HG02938 (cell line): ENCODE results near the gene CSK.
"Not testable (repeated sequence)": the region's sequence is repeated elsewhere in the genome, so short reads cannot be mapped to it uniquely, and the experiment has no call there.

Source experiments
- ATAC-seq: cut with Tn5 transposase; IDR thresholded peaks from one replicate; pipeline ENCODE4 v1.9.1; 2021; ENCODE audit warnings: mild to moderate bottlenecking, moderate library complexity; ENCODE audit not compliant: unreplicated experiment

Gene CSK

GRCh38 chr15:74770211-74770903 is 11.5 kb upstream of the CSK start:
- ATAC-seq = no peak

DNA sequence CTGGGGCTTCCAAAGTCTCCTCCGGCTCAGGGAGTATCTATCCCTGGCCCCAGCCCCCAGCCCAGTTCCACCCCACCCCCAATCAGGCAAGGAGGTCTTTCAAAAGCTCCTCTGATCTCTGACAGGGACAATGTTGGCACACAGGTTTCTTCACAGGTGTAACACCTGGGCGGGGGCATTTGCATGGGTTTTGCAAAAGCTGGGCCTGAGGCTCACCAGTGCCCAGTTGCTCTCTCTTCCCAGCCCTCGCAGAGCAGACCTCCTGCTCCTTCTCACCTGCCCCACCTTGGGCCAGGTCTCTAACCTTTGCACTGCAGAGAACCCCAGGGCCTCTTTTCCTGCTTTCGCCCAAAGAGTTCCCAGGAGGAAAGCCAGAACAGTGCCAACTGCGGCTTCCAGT is 8.6 kb upstream of the CSK start:
- no peak for ATAC-seq

- no peak for ATAC-seq
Observed at GRCh38 chr15:74773731-74774252, 8.1 kb upstream of the CSK start.

GRCh38 chr15:74775132-74775562 is 6.7 kb upstream of the CSK start:
- ATAC-seq = no peak

- no peak for ATAC-seq
Observed at GRCh38 chr15:74775894-74776293, 6.0 kb upstream of the CSK start.

GRCh38 chr15:74776821-74777768 is 4.8 kb upstream of the CSK start:
- ATAC-seq = no peak

DNA sequence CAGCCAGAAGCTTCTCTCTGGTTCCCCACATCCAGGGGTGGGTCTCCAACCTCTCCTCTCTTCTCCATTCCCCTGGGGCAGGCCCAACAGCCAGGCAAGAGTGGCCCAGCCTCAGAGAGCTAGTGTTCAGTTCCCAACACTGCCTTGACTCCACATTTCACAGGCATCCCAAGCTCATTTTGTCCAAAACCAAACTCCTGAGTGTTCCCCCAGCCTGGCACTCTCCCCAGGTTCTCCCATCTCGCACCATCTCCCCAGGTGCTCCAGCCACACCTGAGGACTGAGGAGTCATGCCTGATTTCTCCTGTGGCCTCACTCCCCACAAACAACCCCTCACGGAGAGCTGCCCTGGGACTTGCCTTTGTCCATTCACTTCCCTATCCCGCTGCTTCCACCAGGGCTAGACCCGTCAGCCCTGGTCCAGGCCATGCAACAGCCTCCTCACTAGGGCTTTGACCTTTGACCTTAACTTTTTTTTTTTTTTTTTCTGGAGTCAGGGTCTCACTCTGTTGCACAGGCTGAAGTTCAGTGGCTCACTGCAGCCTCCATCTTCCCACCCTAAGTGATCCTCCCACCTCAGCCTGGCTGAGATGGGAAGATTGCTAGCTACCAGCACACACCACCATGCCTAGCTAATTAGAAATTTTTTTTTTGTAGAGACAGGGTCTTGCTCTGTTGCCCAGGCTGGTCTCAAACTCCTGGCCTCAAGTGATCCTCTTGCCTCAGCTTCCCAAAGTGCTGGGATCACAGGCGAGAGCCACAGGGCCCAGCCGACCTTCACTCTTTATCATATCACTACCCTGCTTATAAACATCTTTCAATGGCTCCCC is 3.9 kb upstream of the CSK start:
- ATAC-seq = no peak

DNA sequence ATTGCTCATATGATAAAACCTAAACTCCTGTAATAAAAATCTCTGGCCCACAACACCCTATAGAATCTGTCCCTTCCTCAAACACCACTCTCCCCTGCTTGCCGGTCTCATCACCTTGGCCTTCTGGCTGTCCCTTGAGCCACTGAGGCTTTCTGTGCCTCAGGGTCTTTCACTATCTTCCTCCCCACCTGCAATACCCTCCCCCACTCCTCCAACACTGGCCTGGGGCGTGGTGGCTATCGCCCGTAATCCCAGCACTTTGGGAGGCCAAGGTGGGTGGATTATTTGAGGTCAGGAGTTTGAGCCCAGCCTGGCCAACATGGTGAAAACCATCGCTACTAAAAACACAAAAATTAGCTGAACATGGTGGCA is 3.3 kb upstream of the CSK start:
- ATAC-seq = no peak

DNA sequence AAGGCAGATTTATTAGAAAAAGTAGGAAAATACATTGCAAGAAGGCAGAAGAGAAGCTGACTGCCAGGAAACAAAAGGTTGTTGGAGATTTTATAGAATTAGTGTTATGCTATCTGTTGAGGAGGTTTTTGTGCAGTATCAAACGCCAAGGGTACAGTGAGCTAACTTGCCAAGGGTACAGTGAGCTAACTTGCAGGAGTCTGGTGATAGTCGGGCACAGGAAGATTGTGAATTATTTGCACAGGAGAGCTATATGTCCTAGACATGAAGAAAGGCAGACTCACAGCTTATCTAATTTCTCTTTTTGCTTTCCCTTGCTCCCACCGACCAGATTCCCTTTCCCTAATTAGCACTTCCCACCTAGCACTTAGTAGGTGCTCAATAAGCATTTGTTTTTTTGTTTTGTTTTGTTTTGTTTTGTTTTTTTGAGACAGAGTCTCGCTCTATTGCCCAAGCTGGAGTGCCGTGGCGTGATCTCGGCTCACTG is 2.7 kb upstream of the CSK start:
- no peak for ATAC-seq

DNA sequence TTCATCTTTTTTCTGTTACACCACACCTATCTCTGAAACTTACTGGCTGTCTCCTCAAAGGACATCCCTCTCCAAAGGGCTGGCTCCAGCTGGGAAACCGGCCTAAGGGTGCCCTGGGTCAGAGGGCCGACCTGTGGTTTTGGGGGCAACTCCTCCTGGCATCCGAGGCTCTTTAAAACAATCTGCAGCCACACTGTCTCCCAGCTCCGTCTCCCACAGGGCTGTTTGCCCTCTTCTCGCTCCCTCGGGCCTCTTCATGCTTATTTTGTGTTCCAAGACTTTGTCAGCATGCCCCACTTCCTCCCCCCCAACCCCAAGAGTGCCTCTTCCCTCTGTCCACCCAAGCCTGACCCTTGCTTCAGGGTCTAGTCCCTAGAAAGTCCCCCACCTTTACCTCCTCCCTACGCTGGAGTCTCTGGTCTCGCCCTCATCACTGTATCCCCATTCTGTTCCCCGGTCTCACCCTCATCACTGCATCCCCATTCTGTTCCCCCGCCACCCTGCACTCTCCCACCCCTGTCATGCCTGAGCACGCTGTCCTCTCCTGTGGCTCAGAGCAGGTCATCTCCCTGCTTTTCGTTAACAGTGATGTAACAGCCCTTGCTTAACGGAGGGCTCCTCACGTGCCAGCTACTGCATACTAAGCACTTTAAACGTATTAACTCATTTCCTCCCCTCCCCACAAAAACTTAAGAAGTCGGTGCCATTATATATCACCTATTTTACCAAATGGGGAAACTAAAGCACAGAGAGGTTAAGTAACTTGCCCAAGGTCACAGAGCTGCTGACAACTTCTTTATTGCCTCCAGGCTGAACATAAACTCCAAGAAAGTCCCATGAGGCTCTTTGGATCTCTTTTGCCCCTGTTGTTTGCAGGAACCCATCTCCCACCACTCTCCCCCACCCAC is 1.1 kb upstream of the CSK start:
- ATAC-seq = no peak

GRCh38 chr15:74782259-74783071 is 585 bp downstream of the CSK start:
- no peak for ATAC-seq

- no peak for ATAC-seq
Observed at GRCh38 chr15:74783072-74783807, 1.4 kb downstream of the CSK start.

- ATAC-seq = no peak
Observed at GRCh38 chr15:74783808-74784175, 1.9 kb downstream of the CSK start.

- ATAC-seq = no peak
Observed at GRCh38 chr15:74784426-74785193, 2.7 kb downstream of the CSK start.

DNA sequence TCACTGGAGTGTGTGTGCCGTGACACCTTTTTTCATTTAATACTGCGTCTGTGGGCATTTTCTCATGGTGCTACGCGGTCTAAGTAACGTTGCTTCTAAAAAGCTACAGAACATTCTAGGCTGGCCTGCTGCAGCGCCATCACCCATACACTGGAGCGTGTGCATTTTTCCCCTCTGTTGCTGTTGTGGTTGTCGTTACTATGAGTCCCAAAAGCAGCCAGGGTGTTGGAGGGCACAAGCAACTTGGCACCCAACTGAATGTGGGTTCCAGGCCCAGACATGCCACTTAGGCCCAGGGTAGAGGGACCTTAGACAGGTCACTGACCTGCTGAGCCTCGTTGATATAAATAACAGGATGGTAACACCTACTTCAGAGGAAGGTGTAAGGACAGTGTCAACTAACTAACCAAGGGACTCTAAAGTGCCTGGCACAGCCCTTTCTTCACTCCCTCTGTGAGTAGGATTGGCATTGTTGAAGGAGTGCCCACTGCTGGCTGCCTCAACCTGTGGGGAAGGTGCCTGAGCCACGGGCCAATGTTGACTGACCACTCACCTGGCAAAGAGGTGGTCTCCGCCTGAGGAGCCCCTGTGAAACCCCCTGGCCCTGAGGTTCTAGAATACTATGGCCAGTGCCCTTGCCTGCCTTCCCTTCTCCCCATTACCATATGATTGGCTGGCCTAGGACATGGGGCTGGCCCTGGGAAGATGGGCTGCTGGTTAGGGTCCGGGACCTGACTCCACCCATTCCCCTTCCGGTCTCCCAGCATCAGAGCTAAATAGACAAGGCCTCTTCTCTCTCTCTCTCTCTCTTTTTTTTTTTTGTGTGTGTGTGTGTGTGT is 3.5 kb downstream of the CSK start:
- ATAC-seq = no peak

- ATAC-seq = not testable (repeated sequence)
Observed at GRCh38 chr15:74786081-74786480, 4.2 kb downstream of the CSK start.
